HG03139 (cell line): ENCODE data around the gene KLHL29.
A peak's percentile ranks its signal among the peaks of the same experiment; 100 is the strongest.

Experiments
- ATAC-seq: cut with Tn5 transposase; IDR thresholded peaks from one replicate; pipeline ENCODE4 v1.9.1; 2021; ENCODE audit not compliant: unreplicated experiment

KLHL29 gene

DNA sequence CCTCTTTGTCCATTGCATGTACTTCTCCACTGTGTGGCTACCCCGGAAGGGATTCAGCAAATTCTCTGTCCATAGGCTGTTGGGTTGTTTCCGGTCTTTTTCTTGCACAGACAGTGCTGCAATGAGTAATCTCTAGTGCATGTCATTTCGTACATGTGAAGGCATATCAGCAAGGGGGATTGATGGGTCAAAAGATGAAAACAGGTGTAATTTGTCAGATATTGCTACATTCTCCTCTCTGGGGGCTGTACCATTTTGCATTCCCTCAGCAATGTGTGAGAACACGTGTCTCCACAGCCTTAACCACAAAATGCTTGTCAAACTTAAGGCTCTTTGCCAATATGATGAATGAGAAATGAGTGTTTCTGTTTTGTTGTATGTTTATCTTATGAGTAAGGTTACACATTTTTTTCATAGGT is 60.5 kb downstream of the KLHL29 start:
- no peak for ATAC-seq

DNA sequence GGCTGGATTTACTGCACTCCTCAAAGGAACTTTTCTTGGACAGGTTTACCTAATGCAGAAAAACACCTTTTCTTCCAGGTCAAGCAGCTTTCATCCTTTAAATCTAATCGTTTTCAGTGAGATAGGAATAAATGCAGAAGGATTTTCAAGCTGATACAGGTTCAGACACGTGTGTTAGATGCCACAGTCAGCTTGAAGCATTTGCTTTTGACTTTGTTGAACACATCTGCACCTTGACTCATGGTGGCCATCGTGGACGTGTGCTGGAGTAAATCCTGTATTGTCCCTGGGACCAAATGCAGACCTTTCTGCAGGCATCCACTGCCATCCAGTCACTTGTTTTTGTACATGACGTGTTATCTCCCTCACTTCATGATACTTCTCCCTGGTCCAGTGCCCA is 61.9 kb downstream of the KLHL29 start:
- ATAC-seq = no peak

DNA sequence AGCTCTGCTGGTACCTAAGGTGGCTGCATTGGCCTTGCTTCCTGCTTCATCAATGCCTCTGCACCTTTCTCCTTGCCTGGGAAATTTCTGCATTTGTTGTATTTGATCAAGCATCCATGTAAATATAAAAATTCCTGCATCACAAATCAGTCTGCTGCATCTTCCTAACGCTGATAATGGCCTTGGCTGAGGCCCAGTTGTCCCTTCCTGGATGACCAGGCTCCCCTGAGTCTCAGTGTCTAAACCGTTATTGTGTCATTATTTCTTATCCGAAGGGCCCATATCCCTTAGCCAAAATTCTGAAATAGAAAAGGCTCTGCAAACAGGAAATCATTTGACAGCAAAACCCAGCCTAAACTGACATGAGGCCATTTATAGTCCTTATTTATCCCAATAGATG is 62.4 kb downstream of the KLHL29 start:
- no peak for ATAC-seq

DNA sequence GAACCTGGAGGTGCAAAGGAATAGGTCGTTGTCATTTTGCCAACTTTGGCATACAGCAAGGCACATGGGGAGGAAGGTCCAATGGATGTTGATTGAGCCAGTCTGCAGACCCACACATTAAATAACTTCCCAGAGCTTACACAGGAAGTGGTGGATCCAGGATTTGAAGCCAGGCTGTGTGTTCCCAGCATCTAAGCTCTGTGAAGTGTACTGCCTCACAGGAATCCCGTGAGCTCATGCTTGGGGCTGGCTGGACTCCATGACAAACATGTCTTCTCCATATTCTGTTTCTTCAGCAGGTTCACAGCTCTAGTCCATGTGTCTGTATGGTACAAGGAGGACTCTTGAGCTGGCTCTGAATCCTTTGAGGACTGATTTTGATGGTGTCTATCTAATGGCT is 63.9 kb downstream of the KLHL29 start:
- no peak for ATAC-seq

DNA sequence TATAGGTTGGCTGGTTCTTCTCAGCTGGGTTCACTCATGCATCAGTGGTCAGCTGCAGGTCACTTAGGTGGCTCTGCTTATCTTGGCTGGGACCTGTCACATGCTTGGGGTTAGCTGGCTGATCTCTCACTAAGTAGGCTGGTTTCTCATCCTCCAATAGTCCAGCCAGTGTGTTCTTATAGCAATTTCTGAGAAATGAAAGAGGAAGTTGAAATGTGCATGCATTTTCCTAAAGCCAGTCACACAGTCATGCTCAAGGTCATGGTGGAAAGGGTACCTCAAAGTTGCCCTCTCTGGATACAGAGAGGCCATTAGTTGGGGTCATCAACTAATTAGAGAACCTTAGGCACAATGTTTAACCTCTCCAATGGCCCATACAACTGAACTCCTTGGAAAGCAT is 64.4 kb downstream of the KLHL29 start:
- peak; percentile 86 for ATAC-seq

DNA sequence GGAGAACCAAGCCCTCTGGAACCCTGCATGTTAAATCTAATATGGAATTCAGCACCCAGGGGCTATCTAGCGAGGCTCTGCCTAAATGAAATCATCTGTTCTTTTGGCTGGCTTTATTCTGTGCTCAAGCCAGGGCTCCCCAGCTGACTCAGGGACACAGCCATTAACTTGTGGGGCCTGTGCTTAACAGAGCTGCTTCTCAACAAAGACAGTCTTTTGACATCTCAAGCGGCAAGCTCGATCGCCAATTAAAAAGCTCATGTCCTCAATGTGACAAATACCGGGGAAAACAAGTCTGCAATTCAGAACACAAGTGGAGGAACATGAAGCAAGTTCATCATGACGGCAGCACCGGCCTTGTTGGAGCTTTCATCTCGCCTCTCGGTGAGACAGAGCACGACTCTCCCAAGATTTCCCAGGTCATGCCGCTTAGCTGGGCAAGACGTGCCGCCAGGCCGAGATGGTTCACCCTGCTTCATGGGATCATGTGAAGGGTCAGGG is 64.9 kb downstream of the KLHL29 start:
- ATAC-seq = no peak

DNA sequence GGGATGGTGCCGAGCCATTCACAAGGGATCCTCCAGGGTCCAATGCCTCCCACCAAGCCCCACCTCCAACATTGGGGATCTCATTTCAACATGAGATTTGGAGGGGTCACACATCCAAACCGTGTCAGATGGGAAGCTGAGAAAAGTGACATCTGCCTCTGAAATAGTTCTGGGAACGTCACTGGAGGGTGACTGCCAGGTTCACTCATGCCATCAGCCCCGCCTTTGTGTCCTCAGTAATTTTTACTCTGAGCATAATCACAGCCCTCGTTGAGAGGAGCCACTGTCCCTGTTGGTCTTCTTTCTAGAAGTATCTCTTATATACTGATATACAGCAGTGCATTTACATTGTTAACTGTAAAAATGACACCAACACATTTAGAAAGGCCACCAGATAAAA is 67.4 kb downstream of the KLHL29 start:
- no peak for ATAC-seq

DNA sequence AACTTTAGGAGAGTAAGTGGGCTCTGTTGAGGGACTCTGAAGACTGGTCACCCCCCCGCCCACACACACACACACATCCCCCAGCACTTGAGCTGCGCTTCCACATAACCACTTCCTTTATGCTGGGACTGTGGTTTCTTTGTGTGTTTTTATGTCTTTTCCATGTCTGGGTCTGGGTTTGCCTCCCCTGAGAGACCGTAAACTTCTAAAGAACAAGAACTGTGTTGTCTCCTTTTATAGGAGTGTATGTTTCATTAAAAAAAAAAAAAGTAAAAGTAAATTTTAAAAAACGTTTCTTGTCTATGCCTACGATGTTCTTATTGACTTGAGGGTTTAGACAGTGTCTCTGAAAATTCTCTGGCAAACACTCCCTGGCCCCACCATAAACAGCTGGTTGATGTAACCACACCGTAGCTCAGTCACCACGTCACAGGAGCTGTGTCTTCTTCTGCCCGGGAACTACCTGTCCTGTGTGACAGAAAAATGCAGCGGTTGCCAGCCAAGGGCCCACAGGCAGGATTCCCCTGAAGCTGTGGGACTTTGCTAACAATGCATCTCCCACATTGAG is 68.0 kb downstream of the KLHL29 start:
- no peak for ATAC-seq

DNA sequence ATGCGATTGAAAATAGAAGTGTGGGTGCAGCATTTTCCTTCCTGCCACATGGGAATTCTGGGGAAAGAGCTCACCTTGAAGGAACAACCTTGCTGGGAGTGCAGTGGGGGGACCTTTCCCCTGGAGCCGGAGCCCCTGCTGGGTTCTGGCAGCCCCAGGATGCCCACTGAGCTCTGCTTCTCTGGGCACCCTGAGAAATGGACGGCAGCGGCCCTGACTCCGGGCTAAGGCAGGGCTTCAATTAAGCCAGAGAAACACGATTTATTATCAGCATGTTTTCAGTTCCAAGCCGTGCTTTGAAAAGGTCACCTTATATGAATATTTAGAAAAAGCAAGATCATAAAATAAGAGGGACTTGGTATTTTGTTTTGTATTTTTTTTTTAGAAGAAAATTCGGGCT is 68.5 kb downstream of the KLHL29 start:
- no peak for ATAC-seq

DNA sequence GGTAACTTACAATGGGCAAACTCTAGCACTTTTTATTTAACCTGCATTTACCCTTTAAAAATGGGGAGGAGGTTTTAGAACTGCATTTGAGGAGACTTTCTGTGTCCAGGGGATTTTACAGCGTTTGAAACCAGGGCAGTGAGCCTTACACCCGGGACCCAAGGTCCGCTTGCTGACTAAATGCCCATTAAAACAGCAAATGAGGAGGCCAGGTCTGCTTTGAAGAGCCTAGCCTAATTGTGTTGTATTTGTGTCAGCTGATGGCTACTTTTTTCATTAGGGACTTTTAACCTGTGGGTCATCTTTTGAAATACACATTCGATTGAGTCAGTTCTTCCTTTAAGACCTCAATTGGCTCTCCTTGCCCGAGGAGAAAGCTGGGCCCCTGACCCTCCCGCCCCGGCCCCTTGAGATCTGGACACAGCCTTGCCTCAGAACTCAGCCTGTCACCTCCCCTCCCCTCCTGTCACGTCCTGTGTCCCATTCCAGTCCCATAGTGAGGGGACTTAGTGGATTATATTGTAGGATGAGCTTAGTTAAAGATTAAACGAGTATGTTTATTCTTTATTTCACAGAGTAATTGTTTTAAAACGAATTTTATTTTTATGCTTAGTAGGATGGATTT is 69.0 kb downstream of the KLHL29 start:
- ATAC-seq = no peak

DNA sequence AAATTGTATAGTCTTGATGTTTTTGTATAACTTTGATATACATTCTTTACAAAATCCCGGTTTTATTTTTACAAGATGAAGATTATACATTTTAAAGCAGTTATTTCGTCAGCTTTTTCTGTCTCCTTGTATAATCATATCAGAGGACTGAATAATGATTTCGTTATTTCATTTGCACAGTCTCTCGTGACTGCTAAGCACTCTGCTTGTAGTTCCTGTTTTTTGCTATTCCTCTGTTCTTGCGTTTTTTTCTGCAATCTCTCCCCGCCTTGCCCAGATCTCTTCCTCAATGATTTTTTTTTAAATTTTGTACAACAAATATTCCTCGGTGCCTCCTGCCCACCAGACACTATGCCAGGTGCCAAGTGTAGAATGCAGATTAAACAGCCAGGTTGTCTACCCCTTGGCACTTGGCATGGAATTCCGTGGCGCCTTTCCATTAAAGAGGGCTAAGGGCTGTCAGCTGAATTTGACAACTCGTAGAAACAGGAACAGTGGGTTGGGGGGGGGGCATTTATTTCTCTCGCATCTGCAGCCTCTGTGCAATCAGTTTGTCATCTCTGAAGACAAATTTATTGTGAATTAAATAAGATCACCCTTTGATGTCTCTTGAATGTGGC is 69.6 kb downstream of the KLHL29 start:
- no peak for ATAC-seq

DNA sequence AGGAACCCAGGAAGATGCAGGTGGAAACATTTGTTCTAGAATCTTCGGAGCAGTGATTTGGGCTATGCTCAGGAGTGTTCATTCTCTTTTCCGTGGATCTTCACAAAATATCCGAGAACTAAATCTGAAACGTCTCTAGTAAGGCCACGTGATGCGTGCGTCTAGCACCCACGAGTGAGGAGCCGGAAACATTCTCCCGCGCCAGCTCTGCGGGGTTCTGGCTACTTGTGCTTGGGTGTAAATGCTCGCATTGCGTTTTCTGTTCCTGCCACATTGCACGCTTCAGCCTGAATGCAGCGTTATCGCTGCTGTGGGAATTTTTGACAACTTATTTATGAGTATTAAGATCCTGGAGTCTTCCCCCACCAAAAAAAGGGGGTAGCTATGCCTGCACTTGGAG is 71.4 kb downstream of the KLHL29 start:
- no peak for ATAC-seq

DNA sequence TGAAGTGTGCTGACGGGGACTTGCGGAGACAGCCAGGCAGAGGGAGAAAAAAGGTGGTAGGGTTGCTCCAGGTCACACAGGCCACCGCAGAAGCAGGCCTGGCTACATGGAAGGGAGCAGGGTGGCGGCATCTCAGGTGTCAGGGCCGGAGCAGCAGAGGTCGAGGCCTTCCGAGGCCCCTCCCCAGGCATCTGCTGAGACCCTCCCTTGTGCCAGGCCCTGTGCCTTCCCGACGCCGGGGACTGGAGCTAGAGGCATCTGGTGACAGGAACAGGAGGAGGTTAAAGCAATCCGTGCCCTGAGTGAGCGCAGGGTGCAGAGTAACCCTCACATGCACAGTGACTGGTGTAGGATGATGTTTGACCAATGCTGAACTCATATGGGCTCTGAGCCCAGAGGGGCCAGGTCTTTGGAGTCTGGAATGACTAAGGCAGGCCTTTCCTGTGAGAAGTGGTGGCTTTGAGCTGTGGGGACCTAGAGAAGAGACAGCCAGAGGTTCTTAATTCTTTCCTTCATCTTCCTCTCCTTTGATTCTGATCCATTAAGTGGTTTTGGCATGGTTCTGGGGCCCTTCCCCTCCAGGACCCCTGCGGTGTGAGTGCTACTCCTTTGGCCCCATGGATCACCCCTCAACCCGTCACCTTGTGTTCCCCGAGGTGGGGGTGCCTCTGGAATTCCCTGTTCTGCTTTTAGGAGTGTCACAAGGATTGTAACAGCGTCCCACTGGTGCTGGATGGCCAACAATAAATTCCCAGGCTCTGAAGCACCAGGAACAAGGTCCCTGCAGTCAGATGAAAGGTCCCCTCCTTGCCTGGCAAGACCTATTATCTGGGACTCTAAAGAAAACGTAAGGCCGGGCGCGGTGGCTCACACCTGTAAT is 72.1 kb downstream of the KLHL29 start:
- no peak for ATAC-seq

DNA sequence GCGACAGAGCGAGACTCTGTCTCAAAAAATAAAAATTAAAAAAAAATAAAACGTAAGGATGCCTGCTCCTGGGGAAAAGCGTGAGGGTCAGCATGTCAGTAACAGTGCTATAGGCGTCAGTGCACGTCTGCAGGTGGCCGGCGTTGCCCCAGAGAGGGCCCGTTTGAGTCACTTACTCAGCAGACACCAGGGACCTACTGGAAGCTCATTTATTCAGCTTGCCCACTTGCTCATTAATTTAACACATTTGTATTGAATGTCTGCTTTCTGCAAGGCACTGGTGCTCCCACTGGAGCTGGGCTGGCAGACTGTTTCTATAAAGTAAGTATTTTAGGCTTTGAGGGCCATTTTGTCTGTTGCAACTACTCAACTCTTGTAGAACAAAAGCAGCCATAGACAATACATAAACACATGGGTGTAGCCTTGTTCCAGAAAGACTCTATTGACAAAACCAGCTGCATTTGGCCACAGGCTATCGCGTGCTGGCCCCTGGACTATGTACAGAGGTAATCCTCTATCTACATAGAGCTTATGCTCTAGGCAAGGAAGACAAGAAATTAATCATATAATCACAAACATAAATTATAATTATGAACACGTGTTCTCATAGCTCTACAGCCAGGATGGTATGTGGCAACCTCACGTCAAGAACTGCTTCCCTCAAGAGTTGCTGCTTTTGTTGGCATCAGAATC is 73.2 kb downstream of the KLHL29 start:
- ATAC-seq = no peak

DNA sequence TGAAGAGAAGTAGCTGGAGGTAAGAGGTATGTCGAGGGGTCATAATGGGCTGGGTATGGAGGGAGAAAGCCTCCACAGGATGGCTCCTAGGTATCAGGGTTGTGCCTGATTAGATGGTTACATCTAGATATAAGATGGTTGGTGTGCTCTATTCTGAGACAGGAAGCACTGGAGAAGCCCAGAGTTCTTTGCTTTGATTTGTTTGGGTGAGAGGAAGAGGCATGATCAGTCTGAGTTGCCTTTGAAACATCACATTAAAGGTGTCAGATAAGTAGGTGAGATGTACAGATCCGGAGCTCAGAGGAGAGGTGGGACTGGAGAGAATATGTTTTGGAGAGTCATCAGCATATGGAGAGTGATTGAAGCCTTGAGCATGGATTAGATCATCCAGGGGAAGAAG is 74.1 kb downstream of the KLHL29 start:
- no peak for ATAC-seq

DNA sequence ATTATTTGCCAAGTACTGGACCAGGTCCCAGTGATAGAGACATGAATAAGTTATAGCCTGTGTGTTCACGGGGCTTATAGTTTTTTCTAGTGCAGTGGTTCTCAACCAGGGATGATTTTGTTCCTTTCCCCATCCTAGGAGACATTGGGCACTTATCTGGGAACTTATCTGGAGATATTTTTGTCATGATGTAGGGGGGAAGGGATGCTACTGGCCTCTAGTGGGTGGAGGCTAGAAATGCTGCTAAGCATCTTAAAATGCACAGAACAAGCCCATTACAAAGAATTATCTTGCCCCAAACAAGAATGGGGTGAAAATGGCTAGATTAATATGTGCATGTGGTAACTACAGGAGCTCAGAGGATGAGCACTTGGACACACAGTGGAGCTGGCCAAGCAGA is 75.2 kb downstream of the KLHL29 start:
- ATAC-seq = no peak

DNA sequence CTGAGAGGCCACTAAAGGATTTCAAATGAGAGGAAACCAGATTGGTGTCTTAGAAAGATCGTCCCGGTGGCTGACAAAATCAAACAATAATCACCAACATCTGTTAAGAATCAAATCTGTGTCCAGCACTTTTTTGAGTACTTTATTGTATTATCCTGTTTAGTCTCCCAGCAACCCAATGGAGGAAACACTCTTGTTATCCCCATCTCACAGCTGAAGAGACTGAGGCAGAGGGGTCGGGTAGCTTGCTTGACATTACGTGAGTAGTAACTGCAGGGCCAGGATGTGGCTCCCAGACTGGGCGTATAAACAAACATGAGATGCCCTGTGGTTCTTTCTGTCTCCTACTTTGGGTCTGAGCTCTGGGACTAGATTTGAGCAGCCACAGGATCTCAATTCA is 76.0 kb downstream of the KLHL29 start:
- no peak for ATAC-seq

DNA sequence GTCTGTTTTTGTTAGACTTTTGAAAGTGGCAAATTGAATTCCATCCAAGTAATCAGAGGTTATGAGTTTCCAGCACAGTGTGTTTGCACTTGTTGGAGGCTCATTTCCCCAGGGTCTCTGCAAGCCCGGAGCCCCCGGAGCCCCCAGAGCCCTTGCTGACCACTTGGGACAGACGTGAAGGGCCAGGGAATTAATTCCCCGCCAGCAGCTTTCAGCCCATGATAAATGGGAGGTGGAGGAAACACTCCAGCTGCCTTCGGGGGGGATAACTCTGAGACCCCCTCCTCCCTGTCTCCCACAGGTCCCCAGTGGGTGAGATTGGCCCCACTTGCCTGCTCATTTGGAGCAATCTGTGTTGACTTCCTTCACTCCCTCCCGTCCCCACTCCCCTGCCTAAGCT is 79.2 kb downstream of the KLHL29 start:
- ATAC-seq = no peak

DNA sequence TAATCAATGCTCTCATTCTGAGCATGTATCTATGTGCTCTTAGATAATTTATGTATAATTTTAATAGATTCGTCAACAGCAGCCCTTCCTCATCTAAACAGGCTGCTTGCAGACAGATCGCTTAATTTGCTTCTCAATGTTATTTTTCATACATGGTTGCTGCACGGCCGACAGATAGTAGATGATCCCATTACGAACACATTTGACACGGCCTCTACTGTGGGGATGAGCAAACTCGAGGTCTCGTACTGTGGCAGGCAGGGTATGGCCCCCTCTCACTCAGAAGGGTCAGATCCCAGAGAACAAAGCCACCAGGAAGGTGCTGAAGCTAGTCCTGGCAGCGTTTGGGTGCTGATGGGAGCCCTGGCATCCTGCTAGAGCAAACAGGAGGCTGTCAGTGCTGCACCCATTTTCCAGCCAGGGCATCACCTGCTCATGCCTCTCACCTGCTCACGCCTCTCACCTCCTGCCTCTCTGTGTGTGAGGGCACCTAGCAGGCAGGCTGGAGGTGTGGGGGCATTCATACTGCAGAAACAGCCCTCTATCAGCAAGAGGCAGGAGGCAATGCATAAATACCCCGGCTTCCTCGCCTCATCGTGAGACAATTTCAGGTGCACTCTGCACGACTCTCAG is 80.0 kb downstream of the KLHL29 start:
- no peak for ATAC-seq

DNA sequence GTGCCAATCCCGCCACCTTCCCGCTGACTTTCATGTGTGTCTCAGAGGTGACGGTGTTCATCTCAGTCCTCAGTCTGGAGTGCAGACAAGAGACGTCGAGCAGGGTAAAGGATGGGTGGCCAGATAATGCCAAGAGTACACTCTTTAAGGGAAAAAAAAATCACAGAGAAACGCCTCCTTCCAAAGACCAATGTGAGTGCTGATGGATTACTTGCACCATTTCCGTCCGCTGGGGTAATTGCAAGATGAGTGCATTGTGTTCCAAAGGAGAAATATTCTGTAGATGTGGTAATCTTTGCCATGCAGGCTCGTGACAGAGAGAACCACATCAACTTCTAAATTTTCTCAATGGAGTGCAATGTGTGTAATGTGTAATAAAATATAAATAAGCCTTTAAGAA is 81.0 kb downstream of the KLHL29 start:
- ATAC-seq = no peak

DNA sequence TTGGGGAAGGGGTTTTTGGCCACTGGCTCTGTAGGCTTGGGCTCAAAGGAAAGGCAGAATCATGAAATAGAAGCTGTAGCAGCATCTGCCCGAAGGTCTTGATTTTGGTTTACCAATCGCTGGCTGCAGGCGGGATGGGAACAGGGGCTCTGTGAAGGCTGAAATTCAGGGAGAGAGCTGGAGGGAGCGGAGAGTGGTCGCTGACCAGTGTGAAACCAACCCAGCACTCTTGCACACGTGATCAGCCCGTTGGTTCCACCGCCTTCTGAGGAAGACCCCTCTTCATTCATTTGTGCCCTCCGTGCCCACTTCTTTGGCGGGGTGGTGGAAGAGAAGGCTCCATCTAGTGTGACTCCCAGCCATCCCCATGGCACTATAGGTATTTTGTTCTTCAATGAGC is 82.6 kb downstream of the KLHL29 start:
- no peak for ATAC-seq
